Ovary (tissue), 9 donors: Measurements from ENCODE around the gene MYL12B. TPM values are rescaled to one million over a fixed set of nuclear protein-coding genes. Genes with fewer than 3 reads are reported as not detected.

Source experiments
- DNase-seq, 5 donors: peaks; one replicate each; pipeline ENCODE4 v3.0.0-alpha.2; 2019 to 2020
- H3K27ac ChIP-seq, 2 donors: fragments of 200-600 bp; one replicate each; pipeline versions ENCODE4 v1.5.1 to v1.8.0; 2019 to 2022
- H3K27me3 ChIP-seq: fragments of 200-600 bp; one replicate; pipeline ENCODE4 v1.8.0; 2022
- H3K36me3 ChIP-seq: fragments of 200-600 bp; sonication (generic); one replicate; pipeline ENCODE4 v1.5.1; 2019
- H3K4me1 ChIP-seq: one replicate; pipeline ENCODE4 v1.8.1; 2013; ENCODE audit warnings: mild to moderate bottlenecking, moderate library complexity; ENCODE audit not compliant: insufficient read depth
- H3K4me3 ChIP-seq: fragments of 200-600 bp; sonication (generic); one replicate; pipeline ENCODE4 v1.5.1; 2017
- H3K9me3 ChIP-seq, 2 donors: fragments of 200-600 bp in 1 of 2; sonication (generic) in 1 of 2; one replicate each; pipeline versions ENCODE4 v1.5.1 to v1.8.1; 2013 to 2019; ENCODE audit warnings: mild to moderate bottlenecking in 1 of 2, moderate library complexity in 1 of 2
- EP300 ChIP-seq: sonication (generic); formaldehyde crosslinking; IDR thresholded peaks from one replicate; pipeline ENCODE4 v1.6.1; 2017; ENCODE audit warnings: antibody characterized with exemption
- POLR2A ChIP-seq: fragments of 450-650 bp; IDR thresholded peaks from one replicate; pipeline ENCODE4 v1.6.1; 2017; ENCODE audit warnings: antibody characterized with exemption, mild to moderate bottlenecking, moderate library complexity
- WGBS, 3 donors: extraction: QIAGEN DNeasy Blood & Tissue Kit in 1 of 3; methylation state at CpG; one replicate each; pipeline versions ENCODE4 v1.1.5 to v1.1.7; 2013 to 2017; 5-methylcytosine and 5-hydroxymethylcytosine counted together
- intact Hi-C, 4 donors: fragments of 100-400 bp; cut with DNase I; formaldehyde crosslinking; loops; one replicate each; pipeline versions ENCODE4 v1.11.0 to v1.15.1; 2022 to 2023
- polyA plus RNA-seq, 2 donors: library from polyadenylated mRNA; stranded (reverse); fragments of 200-250 nt in 1 of 2; fragments of 350-450 nt in 1 of 2; fragmentation: Illumina TruSeq in 1 of 2; extraction: RNeasy Lipid Tissue Mini Kit (QIAGEN cat#74804) in 1 of 2; gene quantifications; one replicate each; pipeline ENCODE4 v1.2.3, GENCODE V29; 2013 to 2014
- total RNA-seq, 7 donors: library from RNA; depleted of rRNA in 2 of 7; stranded (reverse); fragments of >200 nt in 2 of 7; fragmentation: NEBNext Ultra II Directional in 3 of 7; extraction: Animal tissue kit (Norgen Biotek cat#: 25700) in 3 of 7; gene quantifications; one replicate each; pipeline versions ENCODE4 v1.1.0 to v1.2.4, GENCODE V29; 2016 to 2023
- TF ChIP-seq, protein P1 (sequence below), 3 donors: fragments of 450-650 bp in 2 of 3; fragments of 200-600 bp in 1 of 3; IDR thresholded peaks; one replicate each; pipeline versions ENCODE4 v1.5.1 to v1.8.0; 2016 to 2022; ENCODE audit warnings: antibody characterized with exemption in 3 of 3, mild to moderate bottlenecking in 1 of 3
- donor health status: DM: no; HTN: no; CAD: no; lungs with moderate emphysema.
- donor health status: DM: no; HTN: no; CAD: no.
- donor health status: Bipolar disorder and iron deficiency.
- donor health status: DM: yes; HTN: yes; CAD: no.
- donor health status: DM: no; HTN: no; CAD: no.
- donor health status: DM: yes; HTN: yes; CAD: no.

MYL12B gene
- total and polyA plus RNA-seq, 9 donors = 165 to 388 (median 228) TPM

DNA sequence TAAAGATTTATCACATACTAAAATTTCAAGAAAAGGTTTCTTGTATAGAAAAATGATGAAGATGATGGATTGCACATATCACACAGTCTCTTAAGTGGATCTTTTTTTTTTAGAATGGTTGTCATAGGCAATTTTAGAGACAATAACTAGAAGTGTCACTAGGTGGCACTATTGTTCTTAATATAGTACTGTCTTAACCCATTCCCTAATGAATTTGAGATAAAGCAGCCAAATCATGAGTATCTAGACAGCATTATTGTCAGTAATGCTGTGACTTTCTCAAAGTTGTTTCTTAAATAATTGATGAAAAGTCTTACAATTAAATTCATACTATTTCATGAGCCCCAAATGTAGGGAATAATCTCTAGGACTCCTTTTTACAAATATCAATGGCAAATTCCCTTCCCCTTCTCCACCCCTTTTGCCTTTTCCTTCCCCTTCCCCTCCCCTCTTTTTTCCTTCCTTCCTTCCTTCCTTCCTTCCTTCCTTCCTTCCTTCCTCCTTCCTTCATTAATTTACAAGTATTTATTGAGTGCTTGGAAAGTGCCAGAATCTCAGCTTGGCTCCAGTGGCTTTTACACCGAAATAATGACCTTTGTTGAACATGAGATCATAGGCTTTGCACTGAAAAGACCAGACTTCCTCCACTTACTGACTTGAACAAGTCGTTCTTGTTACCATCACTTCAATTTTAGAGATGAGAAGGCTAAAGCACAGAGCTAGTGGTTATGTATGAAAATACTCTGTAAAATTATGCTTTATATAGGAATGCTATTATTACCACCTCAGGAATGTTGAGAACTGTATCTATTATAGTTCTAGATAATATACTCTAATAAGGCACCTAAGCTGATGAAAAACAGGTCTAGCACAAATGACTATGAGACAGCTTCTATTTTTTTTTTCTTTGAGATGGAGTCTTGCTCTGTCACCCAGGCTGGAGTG, 19.8 kb downstream of the MYL12B start:
- Histone ChIP-seq H3K36me3 (no peaks in the 10 kb centered on the region), H3K27me3 (no peaks in the 10 kb centered on the region), H3K27ac (no peak overlapping the region), H3K4me3 (no peak overlapping the region), H3K9me3 (no peaks in the 10 kb centered on the region), H3K4me1 (no peaks in the 10 kb centered on the region)
- 25 to 44% (median 30%) methylated on average over 2 of the region's 2 CpGs for WGBS, 3 donors
- no peak for DNase-seq
- intact Hi-C loops = loop anchor here (5.0 to 10.0 kb wide), 5 partner anchors 171 to 723 kb away; partner anchors contain the start of gene TGIF1 (in 2 of the 4)
- TF ChIP-seq, protein P1, sequence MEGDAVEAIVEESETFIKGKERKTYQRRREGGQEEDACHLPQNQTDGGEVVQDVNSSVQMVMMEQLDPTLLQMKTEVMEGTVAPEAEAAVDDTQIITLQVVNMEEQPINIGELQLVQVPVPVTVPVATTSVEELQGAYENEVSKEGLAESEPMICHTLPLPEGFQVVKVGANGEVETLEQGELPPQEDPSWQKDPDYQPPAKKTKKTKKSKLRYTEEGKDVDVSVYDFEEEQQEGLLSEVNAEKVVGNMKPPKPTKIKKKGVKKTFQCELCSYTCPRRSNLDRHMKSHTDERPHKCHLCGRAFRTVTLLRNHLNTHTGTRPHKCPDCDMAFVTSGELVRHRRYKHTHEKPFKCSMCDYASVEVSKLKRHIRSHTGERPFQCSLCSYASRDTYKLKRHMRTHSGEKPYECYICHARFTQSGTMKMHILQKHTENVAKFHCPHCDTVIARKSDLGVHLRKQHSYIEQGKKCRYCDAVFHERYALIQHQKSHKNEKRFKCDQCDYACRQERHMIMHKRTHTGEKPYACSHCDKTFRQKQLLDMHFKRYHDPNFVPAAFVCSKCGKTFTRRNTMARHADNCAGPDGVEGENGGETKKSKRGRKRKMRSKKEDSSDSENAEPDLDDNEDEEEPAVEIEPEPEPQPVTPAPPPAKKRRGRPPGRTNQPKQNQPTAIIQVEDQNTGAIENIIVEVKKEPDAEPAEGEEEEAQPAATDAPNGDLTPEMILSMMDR (IDR thresholded peaks at IDR 0.05) = peak; percentile 19 to 75 (median 57)
- TF ChIP-seq EP300 = no peak

DNA sequence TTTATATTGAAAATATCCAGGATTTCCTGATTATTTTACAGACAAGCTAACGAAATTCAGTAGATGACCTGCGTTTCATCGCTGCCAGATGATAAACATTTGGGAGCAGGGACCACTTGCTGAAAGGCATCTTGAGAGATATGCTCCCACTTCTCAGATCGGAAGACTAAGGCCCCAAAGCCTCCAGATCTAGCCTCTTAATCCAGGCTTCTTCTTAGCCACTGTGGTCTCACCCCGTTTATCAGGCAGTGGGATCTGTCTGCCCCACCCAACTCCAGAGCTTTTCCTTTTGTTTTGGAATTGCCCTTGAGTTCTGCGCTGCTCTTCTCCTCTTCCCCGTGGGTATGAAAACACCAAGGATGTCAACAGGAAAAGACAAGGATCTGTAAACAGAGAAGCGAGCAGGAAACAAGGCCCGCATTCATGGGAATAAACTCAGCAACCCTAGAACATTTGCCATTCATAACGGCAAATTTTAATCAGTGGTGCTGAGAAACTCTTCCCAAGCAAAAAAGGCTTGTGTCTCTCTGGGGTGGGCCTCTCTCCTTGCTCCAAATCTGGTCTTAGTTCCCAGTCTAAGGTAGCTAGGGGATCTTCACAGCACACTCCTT, 21.4 kb downstream of the MYL12B start:
- Histone ChIP-seq H3K27ac (no peak overlapping the region), H3K36me3 (no peaks in the 10 kb centered on the region), H3K9me3 (no peaks in the 10 kb centered on the region), H3K27me3 (no peaks in the 10 kb centered on the region), H3K4me1 (no peaks in the 10 kb centered on the region), H3K4me3 (no peak overlapping the region)
- intact Hi-C loops = loop anchor here (5.0 to 10.0 kb wide), 5 partner anchors 169 to 721 kb away; partner anchors contain the start of gene TGIF1 (in 2 of the 4)
- TF ChIP-seq, protein P1 (IDR thresholded peaks at IDR 0.05) = no peak
- no peak for TF ChIP-seq POLR2A
- no peak for TF ChIP-seq EP300
- DNase-seq = no peak
- 77 to 81% (median 78%) methylated on average over 10 of the region's 10 CpGs for WGBS, 3 donors

DNA sequence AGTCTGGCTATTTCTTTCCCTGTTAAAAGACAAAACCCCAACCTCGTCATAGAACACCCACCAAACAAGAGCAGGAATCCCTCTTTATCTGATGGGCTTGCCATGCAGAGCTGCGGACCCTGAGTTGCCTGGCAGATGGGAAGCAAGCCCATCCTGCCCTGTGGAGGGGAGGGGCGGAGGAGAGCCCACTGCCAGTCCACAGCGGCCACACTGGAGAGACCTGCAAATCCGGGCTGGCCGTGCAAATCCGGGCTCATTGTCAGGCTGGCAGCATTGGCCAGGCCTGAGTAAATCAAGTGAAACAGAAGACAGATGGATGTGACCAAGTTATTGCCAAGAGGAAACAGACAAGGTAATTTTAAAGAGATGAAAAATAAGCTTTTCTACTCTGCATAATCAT, 22.0 kb downstream of the MYL12B start:
- no peak overlapping the region for H3K4me3 ChIP-seq
- no peaks in the 10 kb centered on the region for H3K9me3 ChIP-seq
- TF ChIP-seq, protein P1 (IDR thresholded peaks at IDR 0.05) = no peak
- no peak for TF ChIP-seq EP300
- no peak for TF ChIP-seq POLR2A
- 76 to 84% (median 80%) methylated on average over 7 of the region's 7 CpGs for WGBS, 3 donors
- H3K4me1 ChIP-seq = no peaks in the 10 kb centered on the region
- H3K27ac ChIP-seq = no peak overlapping the region
- DNase-seq = no peak
- no peaks in the 10 kb centered on the region for H3K27me3 ChIP-seq
- H3K36me3 ChIP-seq = no peaks in the 10 kb centered on the region
- intact Hi-C loops = loop anchor here (5.0 to 10.0 kb wide), 5 partner anchors 168 to 721 kb away; partner anchors contain the start of gene TGIF1 (in 2 of the 4)

- H3K36me3 ChIP-seq = no peaks in the 10 kb centered on the region
- no peak overlapping the region for H3K27ac ChIP-seq
- H3K4me1 ChIP-seq = no peaks in the 10 kb centered on the region
- H3K27me3 ChIP-seq = no peaks in the 10 kb centered on the region
- WGBS, 3 donors = 92 to 94% (median 92%) methylated on average over 9 of the region's 9 CpGs
- H3K9me3 ChIP-seq = no peaks in the 10 kb centered on the region
- intact Hi-C loops = loop anchor here (5.0 to 10.0 kb wide), 5 partner anchors 168 to 720 kb away; partner anchors contain the start of gene TGIF1 (in 2 of the 4)
- DNase-seq = no peak
- TF ChIP-seq EP300 = no peak
- TF ChIP-seq, protein P1 (IDR thresholded peaks at IDR 0.05) = no peak
- no peak overlapping the region for H3K4me3 ChIP-seq
Observed at GRCh38 chr18:3284501-3284900, 22.6 kb downstream of the MYL12B start.
